PC-3 (cell line): ENCODE measurements around the gene CALM3. TPM values are rescaled to one million over a fixed set of nuclear protein-coding genes. Genes with fewer than 3 reads are reported as not detected.

Source experiments
- ATAC-seq: fragments of 200-7000 bp; cut with Tn5 transposase; 2 replicates; pipeline ENCODE4 v1.9.1; 2020; ENCODE audit warnings: mild to moderate bottlenecking, moderate library complexity
- BruUV-seq: library from RNA; stranded (reverse); fragments of 400-500 nt; replicated peaks from 2 replicates; lab custom pipeline; 2021; lab: Mats Ljungman, UMichigan
- CTCF ChIA-PET: fragments of 300-600 bp; sonication (Branson Sonifier 250); formaldehyde crosslinking; loops from one replicate; lab custom pipeline; 2022; ENCODE audit warnings: antibody characterized with exemption; lab: Charles Lee
- POLR2A ChIA-PET: fragments of 300-600 bp; sonication (Branson Sonifier 250); formaldehyde crosslinking; loops from one replicate; lab custom pipeline; 2022; ENCODE audit warnings: antibody characterized with exemption; ENCODE audit not compliant: unreplicated experiment; lab: Charles Lee
- DNase-seq: peaks from one replicate; pipeline ENCODE4 v3.0.0-alpha.2; 2015
- H2AFZ ChIP-seq: fragments of 300-600 bp; sonication (generic); 2 replicates; pipeline ENCODE4 v1.6.0; 2016; ENCODE audit warnings: antibody characterized with exemption, low read length
- H3F3A ChIP-seq: fragments of 300-600 bp; sonication (generic); one replicate; pipeline ENCODE4 v1.6.0; 2017; ENCODE audit warnings: antibody characterized with exemption, low read length, control low read depth, mild to moderate bottlenecking; ENCODE audit not compliant: unreplicated experiment
- H3K27ac ChIP-seq: fragments of 300-600 bp; sonication (generic); 2 replicates; pipeline ENCODE4 v1.5.1; 2016; ENCODE audit warnings: mild to moderate bottlenecking, low read length
- H3K27me3 ChIP-seq: fragments of 300-600 bp; sonication (generic); 2 replicates; pipeline ENCODE4 v1.6.1; 2016; ENCODE audit warnings: low read length, mixed read lengths
- H3K36me3 ChIP-seq: fragments of 300-600 bp; sonication (generic); 2 replicates; pipeline ENCODE4 v1.6.1; 2016; ENCODE audit warnings: low read depth, mixed run types, low read length, mixed read lengths
- H3K4me1 ChIP-seq: fragments of 300-600 bp; sonication (generic); 2 replicates; pipeline ENCODE4 v1.5.1; 2016; ENCODE audit warnings: low read length; ENCODE audit not compliant: insufficient read depth
- H3K4me2 ChIP-seq: fragments of 300-600 bp; sonication (generic); 2 replicates; pipeline ENCODE4 v1.6.0; 2016; ENCODE audit warnings: low read length
- H3K4me3 ChIP-seq: fragments of 300-600 bp; sonication (generic); 2 replicates; pipeline ENCODE4 v1.5.1; 2016; ENCODE audit warnings: mild to moderate bottlenecking, low read length, mixed read lengths
- H3K79me2 ChIP-seq: fragments of 300-600 bp; sonication (generic); 2 replicates; pipeline ENCODE4 v1.6.1; 2017; ENCODE audit warnings: low read length, mixed read lengths
- H3K9ac ChIP-seq: fragments of 300-600 bp; sonication (generic); 2 replicates; pipeline ENCODE4 v1.6.0; 2016; ENCODE audit warnings: mild to moderate bottlenecking, low read length
- H3K9me2 ChIP-seq: fragments of 300-600 bp; sonication (generic); replicated peaks from 2 replicates; pipeline ENCODE4 v1.6.1; 2016; ENCODE audit warnings: mixed run types, low read length, mixed read lengths
- H3K9me3 ChIP-seq: fragments of 300-600 bp; sonication (generic); 2 replicates; pipeline ENCODE4 v1.6.1; 2016; ENCODE audit warnings: low read length, mixed read lengths
- H4K20me1 ChIP-seq: fragments of 300-600 bp; sonication (generic); 2 replicates; pipeline ENCODE4 v1.6.1; 2016; ENCODE audit warnings: low read length, mixed read lengths
- CTCF ChIP-seq: fragments of 300-600 bp; sonication (generic); conservative IDR thresholded peaks from 2 replicates; pipeline ENCODE4 v1.5.1; 2017; ENCODE audit warnings: antibody characterized with exemption, low read depth, mild to moderate bottlenecking, low read length
- EZH2 ChIP-seq: fragments of 300-600 bp; sonication (generic); IDR thresholded peaks from one replicate; pipeline ENCODE4 v1.6.1; 2017; ENCODE audit warnings: antibody characterized with exemption, mild to moderate bottlenecking, low read length; ENCODE audit not compliant: unreplicated experiment
- EZH2phosphoT487 ChIP-seq: fragments of 300-600 bp; sonication (generic); IDR thresholded peaks from 2 replicates; pipeline ENCODE4 v1.6.1; 2018; ENCODE audit warnings: mild to moderate bottlenecking, antibody characterized with exemption, low read length, borderline replicate concordance
- intact Hi-C: fragments of 100-400 bp; cut with micrococcal nuclease; formaldehyde crosslinking; loops from 2 replicates; pipeline ENCODE4 v1.9.0; 2023
- total RNA-seq: library from RNA; depleted of rRNA; stranded (reverse); fragments of >200 nt; gene quantifications from 2 replicates; pipeline ENCODE4 v1.2.3, GENCODE V29; 2014

The CALM3 gene
- total RNA-seq, 1 experiment from 2014 or later: 160 TPM

GRCh38 chr19:46637224-46637623 is 36.1 kb downstream of the CALM3 start:
- Histone ChIP-seq H3F3A (no peaks in the 10 kb centered on the region), H3K36me3 (no peaks in the 10 kb centered on the region), H3K9ac (no peak overlapping the region), H3K4me1 (peaks cover 16% of the 10 kb centered on the region; the same call in 1 of the 2 replicates), H3K79me2 (no peaks in the 10 kb centered on the region), H3K27me3 (no peaks in the 10 kb centered on the region), H3K4me2 (no peak overlapping the region), H3K9me3 (no peaks in the 10 kb centered on the region), H3K4me3 (no peak overlapping the region), H3K27ac (no peak overlapping the region), H2AFZ (no peak overlapping the region), H4K20me1 (no peaks in the 10 kb centered on the region), H3K9me2 (no peaks in the 10 kb centered on the region)
- ChIA-PET POLR2A (no interaction called here), CTCF (interaction anchor here (0.7 kb wide), 1 partner anchor 37 kb away, joined by 14 read pairs; no protein-coding TSS in a partner anchor)
- ATAC-seq: no peak
- intact Hi-C loops: no loop called here
- TF ChIP-seq CTCF (no peak), EZH2phosphoT487 (no peak), EZH2 (no peak)
- no peak for DNase-seq
- no TSS peak for BruUV-seq

- intact Hi-C loops: no loop called here
- no peak overlapping the region; the same call in 1 of the 2 replicates for H3K9ac ChIP-seq
- no peak for DNase-seq
- H2AFZ ChIP-seq: peak overlapping the region; percentile 96
- no peaks in the 10 kb centered on the region for H3F3A ChIP-seq
- H3K9me2 ChIP-seq: no peaks in the 10 kb centered on the region
- CTCF ChIA-PET: interaction anchor here (0.5 kb wide), 1 partner anchor 296 kb away, joined by 14 read pairs; no protein-coding TSS in a partner anchor
- H4K20me1 ChIP-seq: no peaks in the 10 kb centered on the region
- H3K4me3 ChIP-seq: peak overlapping the region; percentile 75
- H3K9me3 ChIP-seq: no peaks in the 10 kb centered on the region
- H3K4me2 ChIP-seq: peak overlapping the region; percentile 97
- H3K27me3 ChIP-seq: no peaks in the 10 kb centered on the region
- peak; percentile 18; the same call in 1 of the 2 replicates for ATAC-seq
- peaks cover 9% of the 10 kb centered on the region; the same call in 1 of the 2 replicates for H3K4me1 ChIP-seq
- no peaks in the 10 kb centered on the region for H3K79me2 ChIP-seq
- TF ChIP-seq EZH2phosphoT487 (no peak), CTCF (no peak), EZH2 (no peak)
- BruUV-seq: no TSS peak
- no peak overlapping the region for H3K27ac ChIP-seq
- no peaks in the 10 kb centered on the region for H3K36me3 ChIP-seq
- POLR2A ChIA-PET: no interaction called here
These were observed 38.4 kb downstream of the CALM3 start for GRCh38 chr19:46639358-46640182.

GRCh38 chr19:46640656-46641055 is 39.5 kb downstream of the CALM3 start:
- no peak overlapping the region for H3K4me3 ChIP-seq
- no peaks in the 10 kb centered on the region for H3K9me2 ChIP-seq
- ChIA-PET POLR2A (no interaction called here), CTCF (no interaction called here)
- H3K4me2 ChIP-seq: no peak overlapping the region
- no peak overlapping the region for H3K9ac ChIP-seq
- no peaks in the 10 kb centered on the region for H3K36me3 ChIP-seq
- no peak for TF ChIP-seq EZH2phosphoT487
- no peaks in the 10 kb centered on the region for H3K9me3 ChIP-seq
- no peaks in the 10 kb centered on the region for H4K20me1 ChIP-seq
- peaks cover 9% of the 10 kb centered on the region; the same call in 1 of the 2 replicates for H3K4me1 ChIP-seq
- intact Hi-C loops: no loop called here
- no peaks in the 10 kb centered on the region for H3K79me2 ChIP-seq
- H3K27me3 ChIP-seq: no peaks in the 10 kb centered on the region
- H2AFZ ChIP-seq: no peak overlapping the region
- no peak for ATAC-seq
- no peaks in the 10 kb centered on the region for H3F3A ChIP-seq
- no peak for DNase-seq
- no peak overlapping the region for H3K27ac ChIP-seq
- no TSS peak for BruUV-seq
